CD1c-positive myeloid dendritic cell (primary cell): Measurements from ENCODE around the gene MRPS33.
"Not testable (repeated sequence)": the region's sequence is repeated elsewhere in the genome, so short reads cannot be mapped to it uniquely, and the experiment has no call there.

ENCODE experiments used
- DNase-seq: peaks from one replicate; pipeline ENCODE4 v3.0.0-alpha.2; 2016; ENCODE audit errors: extremely low spot score

The MRPS33 gene

GRCh38 chr7:141014524-141015395 lies at the start of gene MRPS33:
MRPS33 (minus strand) TSS chr7:141014952; CDS start chr7:141010633, 4,319 bp downstream.
- DNase-seq, result peak; percentile 96

DNA sequence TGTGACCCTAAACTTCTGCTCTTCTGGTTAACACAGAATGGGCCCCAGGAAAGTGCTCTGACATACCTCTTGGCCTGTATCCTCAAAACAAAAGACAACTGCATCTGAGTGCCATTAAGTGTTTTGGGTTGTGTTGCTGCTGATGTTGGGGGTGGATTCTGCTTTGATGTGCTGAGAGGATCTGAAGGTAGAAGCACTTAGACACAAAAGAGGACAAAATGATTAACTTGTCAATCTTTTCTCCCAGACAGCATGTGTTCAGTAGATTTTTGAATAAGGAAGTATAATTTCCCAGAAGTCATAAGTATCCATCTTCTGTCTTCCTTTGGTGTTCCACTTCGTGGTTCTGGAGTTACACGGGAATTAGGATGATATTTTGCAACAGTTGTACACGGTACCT lies 43.0 kb upstream of the MRPS33 start:
- DNase-seq, result no peak

DNA sequence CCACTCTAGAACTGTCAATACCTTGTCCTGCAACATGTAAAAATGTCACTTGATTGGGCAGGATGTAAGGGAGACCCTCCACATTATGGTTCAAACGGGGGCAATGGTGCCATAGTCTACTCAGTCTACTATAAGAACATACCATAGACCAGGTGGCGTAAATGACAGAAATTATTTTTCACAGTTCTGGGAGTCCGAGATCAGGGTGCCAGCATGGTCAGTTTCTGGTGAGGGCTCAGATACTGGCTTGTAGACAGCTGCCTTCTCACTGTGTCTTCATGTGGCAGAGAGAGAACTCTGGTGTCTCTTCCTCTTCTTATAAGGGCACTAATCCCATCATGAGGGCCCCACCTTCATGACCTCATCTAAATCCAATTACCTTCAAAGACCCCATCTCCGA lies 40.4 kb upstream of the MRPS33 start:
- DNase-seq, result no peak

GRCh38 chr7:141053626-141054025 lies 38.9 kb upstream of the MRPS33 start:
- peak; percentile 30 for DNase-seq

DNA sequence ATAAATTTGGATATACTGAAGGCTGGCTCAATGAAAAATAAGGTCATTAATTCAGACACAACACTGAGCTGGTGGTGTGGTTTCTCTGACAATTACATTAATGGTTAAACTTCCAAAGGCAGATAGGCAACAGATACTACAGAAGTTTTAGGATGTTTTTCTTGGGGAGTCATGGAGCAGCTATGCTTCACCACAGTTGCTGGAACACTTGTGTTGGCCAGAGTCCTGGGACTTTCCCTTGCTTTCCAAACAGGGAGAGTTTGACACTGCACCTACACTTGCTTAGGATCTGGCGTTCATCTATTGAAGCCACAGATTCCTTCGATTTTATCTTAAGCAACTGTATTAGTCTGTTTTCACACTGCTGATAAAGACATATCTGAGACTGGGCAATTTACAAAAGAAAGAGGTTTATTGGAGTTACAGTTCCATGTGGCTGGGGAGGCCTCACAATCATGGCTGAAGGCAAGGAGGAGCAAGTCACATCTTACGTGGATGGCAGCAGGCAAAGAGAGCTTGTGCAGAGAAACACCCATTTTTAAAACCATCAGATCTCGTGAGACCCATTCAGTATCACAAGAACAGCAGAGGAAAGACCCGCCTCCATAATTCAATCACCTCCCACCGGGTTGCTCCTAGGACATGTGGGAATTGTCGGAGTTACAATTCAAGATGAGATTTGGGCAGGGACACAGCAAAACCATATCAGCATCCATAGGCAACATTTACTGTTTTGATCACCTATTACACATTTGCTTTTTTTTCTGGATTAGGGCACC lies 31.3 kb upstream of the MRPS33 start:
- DNase-seq, result no peak

DNA sequence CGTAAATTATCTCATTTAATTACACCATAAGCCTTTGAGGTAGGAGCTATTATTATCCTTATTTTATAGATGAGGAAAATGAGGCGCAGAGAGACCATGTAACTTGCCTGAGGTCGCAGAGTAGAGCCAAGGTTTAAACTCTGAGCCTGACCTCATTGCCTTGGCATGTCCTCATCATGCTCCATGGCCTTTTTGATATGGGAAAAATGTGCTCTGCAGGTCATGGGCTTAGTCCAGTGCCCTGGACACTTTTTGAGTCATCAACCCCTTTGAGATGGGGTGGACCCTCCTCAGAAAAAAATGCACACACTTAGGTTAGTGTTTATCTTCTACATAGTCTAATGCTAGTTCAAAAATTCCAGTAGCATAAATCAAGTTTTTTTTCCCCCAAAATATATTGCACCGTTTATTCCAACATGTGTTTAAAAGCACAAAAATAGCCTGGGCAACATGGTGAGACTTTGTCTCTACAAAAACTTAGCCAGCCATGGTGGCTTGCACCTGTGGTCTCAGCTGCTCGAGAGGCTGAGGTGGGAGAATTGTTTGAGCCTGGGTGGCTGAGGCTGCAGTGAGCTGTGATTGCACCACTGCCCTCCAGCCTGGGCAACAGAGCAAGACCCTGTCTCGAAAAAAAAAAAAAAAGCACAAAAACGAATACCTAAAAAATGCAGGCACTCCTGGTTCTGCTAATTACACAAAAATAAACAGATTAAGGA lies 30.5 kb upstream of the MRPS33 start:
- no peak for DNase-seq

- no peak for DNase-seq
Observed at GRCh38 chr7:141043616-141044015, 28.9 kb upstream of the MRPS33 start.

- DNase-seq, result no peak
Observed at GRCh38 chr7:141042222-141043193, 27.8 kb upstream of the MRPS33 start.

DNA sequence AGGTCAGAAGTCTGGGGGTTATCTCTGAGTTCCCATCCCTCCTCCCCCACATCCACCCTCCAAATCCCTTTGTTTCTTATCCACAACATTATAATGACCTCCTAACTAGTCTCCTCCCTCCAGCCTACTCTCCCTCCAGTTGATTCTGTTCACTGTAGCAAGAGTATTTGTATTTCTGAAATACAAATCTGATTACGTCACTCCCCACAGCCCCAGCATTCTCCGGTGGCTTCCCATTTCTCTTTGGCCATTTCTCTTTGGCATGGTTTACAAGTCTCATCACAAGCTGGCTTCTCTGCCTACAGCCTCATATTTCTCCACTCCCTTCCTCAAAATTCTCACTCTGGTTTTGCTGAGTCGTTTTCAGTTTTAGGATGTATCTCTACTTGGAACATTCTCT lies 24.6 kb upstream of the MRPS33 start:
- DNase-seq, result no peak

DNA sequence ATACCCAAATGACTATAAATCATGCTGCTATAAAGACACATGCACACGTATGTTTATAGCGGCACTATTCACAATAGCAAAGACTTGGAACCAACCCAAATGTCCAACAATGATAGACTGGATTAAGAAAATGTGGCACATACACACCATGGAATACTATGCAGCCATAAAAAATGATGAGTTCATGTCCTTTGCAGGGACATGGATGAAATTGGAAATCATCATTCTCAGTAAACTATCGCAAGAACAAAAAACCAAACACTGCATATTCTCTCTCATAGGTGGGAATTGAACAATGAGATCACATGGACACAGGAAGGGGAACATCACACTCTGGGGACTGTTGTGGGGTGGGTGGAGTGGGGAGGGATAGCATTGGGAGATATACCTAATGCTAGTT lies 23.3 kb upstream of the MRPS33 start:
- not testable (repeated sequence) for DNase-seq

DNA sequence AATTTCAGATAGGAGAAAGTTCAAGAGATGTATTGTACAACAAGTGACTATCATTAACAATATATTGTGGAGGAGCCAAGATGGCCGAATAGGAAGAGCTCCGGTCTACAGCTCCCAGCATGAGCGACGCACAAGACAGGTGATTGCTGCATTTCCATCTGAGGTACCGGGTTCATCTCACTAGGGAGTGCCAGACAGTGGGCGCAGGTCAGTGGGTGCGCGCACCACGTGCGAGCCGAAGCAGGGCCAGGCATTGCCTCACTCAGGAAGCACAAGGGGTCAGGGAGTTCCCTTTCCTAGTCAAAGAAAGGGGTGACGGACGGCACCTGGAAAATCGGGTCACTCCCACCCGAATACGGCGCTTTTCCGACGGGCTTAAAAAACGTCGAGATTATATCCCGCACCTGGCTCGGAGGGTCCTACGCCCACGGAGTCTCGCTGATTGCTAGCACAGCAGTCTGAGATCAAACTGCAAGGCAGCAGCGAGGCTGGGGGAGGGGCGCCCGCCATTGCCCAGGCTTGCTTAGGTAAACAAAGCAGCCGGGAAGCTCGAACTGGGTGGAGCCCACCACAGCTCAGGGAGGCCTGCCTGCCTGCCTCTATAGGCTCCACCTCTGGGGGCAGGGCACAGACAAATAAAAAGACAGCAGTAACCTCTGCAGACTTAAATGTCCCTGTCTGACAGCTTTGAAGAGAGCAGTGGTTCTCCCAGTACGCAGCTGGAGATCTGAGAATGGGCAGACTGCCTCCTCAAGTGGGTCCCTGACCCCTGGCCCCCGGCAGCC lies 18.0 kb upstream of the MRPS33 start:
- not testable (repeated sequence) for DNase-seq

GRCh38 chr7:141028767-141029166 lies 14.0 kb upstream of the MRPS33 start:
- DNase-seq, result no peak

DNA sequence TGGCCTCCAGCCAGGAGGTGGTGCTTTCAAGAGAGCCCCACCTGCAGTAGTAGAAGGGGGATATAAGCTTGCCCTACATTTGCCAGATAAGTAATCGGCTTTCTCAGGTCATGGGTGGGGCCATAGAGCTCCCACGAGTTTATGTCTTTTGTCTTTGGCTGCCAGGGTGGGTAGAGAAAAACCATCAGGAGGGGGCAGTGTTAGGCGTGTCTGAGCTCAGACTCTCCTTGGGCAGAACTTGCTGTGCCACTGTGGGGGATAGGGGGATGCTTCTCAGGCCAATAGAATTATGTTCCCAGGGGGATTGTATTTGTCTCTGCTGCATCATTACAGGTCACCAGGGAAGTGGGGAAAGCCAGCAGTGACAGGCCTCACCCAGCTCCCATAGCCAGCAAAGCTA lies 12.3 kb upstream of the MRPS33 start:
- DNase-seq, result no peak

DNA sequence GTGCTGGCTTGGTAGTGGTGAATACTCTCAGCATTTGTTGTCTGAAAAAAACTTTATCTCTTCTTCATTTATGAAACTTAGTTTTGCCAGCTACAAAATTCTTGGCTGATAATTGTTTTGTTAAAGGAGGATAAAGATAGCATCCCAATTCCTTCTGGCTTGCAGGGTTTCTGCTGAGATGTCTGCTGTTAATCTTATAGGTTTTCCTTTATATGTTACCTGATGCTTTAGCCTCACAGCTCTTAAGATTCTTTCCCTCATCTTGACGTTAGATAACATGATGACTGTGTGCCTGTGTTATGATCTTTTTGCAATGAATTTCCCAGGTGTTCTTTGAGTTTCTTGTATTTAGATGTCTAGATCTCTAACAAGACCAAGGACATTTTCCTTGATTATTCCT lies 9.9 kb upstream of the MRPS33 start:
- DNase-seq, result no peak

GRCh38 chr7:141023295-141023694 lies 8.5 kb upstream of the MRPS33 start:
- DNase-seq, result no peak

DNA sequence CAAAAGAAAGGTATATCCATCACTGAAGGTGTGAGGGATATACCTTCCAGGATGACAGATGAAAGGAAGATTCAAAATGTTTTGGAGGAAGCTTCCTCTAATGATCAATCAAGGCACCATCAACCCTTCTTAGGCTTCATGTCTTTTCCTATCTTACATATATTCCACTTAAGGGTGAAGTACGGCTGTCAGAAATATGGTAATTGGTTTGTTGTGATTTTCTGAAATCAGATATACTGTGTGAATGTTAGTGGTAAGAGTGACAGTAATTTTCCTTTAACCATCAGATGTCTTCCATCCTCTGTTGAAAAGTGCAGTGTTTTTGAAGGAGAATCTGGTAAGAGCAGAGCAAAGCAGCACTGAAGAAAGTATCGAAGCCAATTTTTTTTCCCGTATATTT lies 2.8 kb upstream of the MRPS33 start:
- DNase-seq, result no peak

GRCh38 chr7:141016349-141016748 lies 1.6 kb upstream of the MRPS33 start:
- DNase-seq, result no peak

GRCh38 chr7:141014125-141014523 lies 628 bp downstream of the MRPS33 start:
- no peak for DNase-seq

- DNase-seq, result no peak
Observed at GRCh38 chr7:141013345-141013715, 1.4 kb downstream of the MRPS33 start.

GRCh38 chr7:141012696-141013344 lies 1.9 kb downstream of the MRPS33 start:
- DNase-seq, result no peak
